WI38 (cell line): Measurements from ENCODE around the gene LRBA.
"Not testable (repeated sequence)": the region's sequence is repeated elsewhere in the genome, so short reads cannot be mapped to it uniquely, and the experiment has no call there.

Source experiments
- H3K4me3 ChIP-seq: 2 replicates; pipeline ENCODE4 v1.5.1; 2011; ENCODE audit warnings: low read depth, mild to moderate bottlenecking, control low read depth, low read length
- TF ChIP-seq, protein P1 (sequence below): IDR thresholded peaks from 2 replicates; pipeline ENCODE4 v1.5.1; 2012; ENCODE audit warnings: low read depth, mild to moderate bottlenecking, control low read depth, low read length

Gene LRBA

DNA sequence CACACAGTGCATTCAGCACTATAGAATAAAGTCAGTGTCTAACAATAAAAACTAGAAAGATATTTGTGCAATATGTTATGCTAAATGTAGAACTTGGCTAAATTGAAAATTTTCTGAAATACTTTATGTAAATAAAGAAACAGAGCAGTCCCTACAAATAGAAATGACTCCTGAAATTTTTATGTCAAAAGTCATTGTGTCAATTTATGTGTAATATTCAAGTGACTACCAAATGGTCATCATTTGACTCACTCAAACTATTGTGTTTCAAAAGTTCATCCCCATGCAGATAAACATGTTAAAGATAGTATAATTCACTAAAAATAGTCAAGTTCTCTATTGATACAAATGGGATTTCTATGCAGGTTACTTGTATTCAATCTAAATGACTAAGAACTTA lies 17.9 kb downstream of the LRBA start:
- H3K4me3 ChIP-seq = no peak overlapping the region
- TF ChIP-seq, protein P1, sequence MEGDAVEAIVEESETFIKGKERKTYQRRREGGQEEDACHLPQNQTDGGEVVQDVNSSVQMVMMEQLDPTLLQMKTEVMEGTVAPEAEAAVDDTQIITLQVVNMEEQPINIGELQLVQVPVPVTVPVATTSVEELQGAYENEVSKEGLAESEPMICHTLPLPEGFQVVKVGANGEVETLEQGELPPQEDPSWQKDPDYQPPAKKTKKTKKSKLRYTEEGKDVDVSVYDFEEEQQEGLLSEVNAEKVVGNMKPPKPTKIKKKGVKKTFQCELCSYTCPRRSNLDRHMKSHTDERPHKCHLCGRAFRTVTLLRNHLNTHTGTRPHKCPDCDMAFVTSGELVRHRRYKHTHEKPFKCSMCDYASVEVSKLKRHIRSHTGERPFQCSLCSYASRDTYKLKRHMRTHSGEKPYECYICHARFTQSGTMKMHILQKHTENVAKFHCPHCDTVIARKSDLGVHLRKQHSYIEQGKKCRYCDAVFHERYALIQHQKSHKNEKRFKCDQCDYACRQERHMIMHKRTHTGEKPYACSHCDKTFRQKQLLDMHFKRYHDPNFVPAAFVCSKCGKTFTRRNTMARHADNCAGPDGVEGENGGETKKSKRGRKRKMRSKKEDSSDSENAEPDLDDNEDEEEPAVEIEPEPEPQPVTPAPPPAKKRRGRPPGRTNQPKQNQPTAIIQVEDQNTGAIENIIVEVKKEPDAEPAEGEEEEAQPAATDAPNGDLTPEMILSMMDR = no peak

DNA sequence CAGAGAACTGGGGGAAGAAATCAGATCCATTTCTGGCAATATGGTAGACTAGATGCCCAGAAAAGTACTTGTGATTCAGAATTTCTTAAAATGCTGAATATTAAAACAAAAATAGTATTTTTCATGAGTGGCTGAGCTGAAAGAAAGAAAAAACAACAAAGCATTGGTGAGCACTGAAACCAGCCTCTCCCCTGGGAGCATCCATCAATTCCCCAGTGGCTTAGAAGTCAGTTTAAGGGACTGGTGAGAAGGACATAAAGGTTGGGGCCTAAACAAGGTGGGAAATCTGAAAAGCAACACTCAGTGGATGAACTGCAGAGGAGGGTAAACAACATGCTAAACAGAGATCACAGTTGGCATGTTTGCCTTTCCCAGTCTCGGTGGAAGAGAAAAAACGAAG lies 20.4 kb downstream of the LRBA start:
- TF ChIP-seq, protein P1 = no peak
- no peak overlapping the region for H3K4me3 ChIP-seq

DNA sequence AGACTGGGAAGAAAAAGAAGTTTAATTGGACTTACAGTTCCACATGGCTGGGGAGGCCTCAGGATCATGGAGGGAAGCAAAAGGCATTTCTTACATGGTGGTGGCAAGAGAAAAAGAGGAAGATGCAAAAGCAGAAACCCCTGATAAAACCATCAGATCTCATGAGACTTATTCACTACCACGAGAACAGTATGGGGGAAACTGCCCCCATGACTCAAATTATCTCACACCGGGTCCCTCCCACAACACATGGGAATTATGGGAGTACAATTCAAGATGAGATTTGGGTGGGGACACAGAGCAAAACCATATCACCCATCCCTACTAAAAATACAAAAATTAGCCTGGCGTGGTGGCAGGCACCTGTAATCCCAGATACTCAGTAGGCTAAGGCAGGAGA lies 21.5 kb downstream of the LRBA start:
- H3K4me3 ChIP-seq = not testable (repeated sequence)

DNA sequence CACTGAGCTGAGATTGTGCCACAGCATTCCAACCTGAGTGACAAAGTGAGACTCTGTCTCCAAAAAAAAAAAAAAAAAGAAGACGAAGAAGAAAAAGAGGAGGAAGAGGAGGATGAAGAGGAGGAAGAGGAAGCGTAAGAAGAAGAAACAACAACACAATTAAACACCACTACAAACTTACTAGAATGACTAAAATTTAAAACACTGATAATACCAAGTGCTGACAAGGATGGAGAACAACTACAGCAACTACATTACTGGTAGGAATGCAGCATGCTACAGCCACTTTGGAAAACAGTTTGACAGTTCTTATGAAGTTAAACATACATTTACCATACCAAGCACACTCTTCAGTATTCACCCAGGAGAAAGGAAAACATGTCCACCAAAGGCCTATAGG lies 24.1 kb downstream of the LRBA start:
- H3K4me3 ChIP-seq = no peak overlapping the region
- TF ChIP-seq, protein P1 = no peak

DNA sequence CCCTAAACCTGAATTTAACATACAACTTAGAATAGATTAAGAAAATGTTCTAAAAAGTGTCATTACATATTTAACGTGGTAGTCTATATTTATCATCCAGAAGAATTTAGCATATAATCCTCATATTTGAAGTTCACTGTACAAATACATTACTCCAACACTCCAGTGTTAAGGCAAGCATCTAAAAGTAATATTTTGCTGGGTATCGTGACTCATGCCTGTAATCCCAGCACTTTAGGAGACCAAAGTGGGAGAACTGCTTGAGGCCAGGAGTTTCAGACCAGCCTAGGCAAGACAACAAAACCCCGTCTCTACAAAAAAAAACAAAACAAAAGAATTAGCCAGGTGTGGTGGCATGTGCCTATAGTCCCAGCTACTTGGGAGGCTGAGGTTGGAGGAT lies 24.8 kb downstream of the LRBA start:
- no peak overlapping the region for H3K4me3 ChIP-seq
- TF ChIP-seq, protein P1 = no peak

DNA sequence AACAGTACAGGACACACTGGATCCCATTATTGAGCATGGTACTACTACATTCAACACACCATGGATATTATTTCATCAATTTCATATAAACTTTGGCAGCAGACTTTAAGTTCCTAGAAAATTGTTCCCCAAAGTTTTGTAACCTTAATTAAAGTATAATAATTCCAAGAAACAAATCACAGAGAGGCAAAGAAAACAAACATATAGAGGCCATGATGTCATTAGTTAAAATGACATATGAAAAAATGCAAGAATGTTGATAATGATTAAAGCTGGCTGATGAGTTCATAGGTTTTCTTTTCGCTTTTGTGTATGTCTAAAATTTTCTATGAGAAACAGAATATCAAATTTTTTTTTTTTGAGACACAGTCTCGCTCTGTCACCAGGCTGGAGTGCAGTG lies 26.8 kb downstream of the LRBA start:
- H3K4me3 ChIP-seq = no peak overlapping the region
- TF ChIP-seq, protein P1 = no peak

DNA sequence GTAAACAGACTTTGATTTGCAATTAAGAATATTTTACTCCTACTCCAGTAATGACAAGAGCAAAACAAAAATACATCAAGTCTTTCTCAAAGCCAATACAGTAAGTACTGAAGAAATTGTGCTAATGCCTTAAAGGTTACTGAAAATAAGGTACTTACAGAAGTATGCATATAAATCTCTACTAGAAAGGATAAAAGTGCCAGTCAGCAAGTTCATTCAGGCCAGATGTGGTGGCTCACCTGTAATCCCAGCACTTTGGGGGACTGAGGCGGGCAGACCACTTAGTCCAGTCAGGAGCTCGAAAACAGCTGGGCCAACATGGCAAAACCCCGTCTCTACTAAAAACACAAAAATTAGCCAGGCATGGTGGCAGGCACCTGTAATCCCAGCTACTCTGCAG lies 27.9 kb downstream of the LRBA start:
- TF ChIP-seq, protein P1 = no peak
- H3K4me3 ChIP-seq = no peak overlapping the region

DNA sequence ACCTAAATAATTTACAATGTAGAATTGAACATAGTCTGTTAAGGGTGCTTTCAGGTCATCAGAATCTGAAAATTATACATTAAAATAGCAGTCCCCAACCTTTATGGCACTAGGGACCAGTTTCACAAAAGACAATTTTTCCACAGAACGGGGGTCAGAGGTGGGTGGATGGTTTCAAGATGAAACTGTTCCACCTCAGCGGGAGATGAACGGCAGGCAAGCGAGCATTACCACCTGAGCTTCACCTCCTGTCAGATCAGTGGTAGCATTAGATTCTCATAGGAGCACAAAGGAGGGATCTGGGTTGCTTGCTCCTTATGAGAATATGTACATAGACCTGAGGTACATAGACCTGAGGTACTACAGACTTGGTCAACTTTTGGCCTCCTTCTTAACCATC lies 29.0 kb downstream of the LRBA start:
- H3K4me3 ChIP-seq = no peak overlapping the region
- TF ChIP-seq, protein P1 = no peak
